GM19438 (cell line): ENCODE measurements around the gene TOE1.

Experiments used
- ATAC-seq: cut with Tn5 transposase; IDR thresholded peaks from one replicate; pipeline ENCODE4 v1.9.1; 2021; ENCODE audit warnings: low read depth; ENCODE audit not compliant: unreplicated experiment

The TOE1 gene

DNA sequence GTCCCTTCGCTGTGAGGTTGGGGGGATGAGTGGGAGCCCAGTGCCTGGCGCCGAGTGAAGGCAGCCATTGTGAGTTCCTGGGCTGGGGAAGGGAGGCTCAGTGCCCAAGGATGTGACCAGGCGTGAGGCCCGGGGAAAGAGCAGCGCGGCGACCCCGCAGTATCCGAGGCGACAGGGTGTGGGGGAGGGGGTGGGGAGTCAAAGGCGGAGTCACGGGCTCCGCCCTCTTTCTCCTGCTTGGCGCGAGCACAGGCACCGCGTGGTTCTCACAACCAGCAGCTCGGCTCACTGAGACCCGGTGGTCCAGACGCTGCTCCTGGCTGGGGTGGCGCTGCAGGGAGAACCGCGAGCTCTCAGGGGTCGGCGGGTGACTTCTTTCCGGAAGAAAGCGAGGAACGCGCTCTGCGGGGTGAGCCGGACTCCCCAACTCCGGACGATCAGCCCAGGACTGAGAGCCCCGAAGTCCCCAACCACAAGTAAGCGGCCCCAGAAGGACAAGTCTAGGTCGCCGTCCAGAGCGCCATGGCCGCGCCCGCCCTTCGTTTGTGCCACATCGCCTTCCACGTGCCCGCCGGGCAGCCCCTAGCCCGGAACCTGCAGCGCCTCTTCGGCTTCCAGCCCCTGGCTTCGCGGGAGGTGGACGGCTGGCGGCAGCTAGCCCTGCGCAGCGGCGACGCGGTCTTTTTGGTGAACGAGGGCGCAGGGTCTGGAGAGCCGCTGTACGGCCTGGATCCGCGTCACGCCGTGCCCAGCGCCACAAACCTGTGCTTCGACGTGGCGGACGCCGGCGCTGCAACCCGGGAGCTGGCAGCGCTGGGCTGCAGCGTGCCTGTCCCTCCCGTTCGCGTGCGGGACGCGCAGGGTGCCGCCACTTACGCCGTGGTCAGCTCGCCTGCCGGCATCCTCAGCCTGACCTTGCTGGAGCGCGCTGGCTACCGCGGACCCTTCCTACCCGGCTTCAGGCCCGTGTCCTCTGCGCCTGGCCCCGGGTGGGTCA is 13.0 kb upstream of the TOE1 start, which contains the start of gene HPDL:
TSS of gene HPDL (plus strand) at position 269 of the 997 bp plus-strand sequence. CDS start at position 523, 254 bp downstream.
- no peak for ATAC-seq

DNA sequence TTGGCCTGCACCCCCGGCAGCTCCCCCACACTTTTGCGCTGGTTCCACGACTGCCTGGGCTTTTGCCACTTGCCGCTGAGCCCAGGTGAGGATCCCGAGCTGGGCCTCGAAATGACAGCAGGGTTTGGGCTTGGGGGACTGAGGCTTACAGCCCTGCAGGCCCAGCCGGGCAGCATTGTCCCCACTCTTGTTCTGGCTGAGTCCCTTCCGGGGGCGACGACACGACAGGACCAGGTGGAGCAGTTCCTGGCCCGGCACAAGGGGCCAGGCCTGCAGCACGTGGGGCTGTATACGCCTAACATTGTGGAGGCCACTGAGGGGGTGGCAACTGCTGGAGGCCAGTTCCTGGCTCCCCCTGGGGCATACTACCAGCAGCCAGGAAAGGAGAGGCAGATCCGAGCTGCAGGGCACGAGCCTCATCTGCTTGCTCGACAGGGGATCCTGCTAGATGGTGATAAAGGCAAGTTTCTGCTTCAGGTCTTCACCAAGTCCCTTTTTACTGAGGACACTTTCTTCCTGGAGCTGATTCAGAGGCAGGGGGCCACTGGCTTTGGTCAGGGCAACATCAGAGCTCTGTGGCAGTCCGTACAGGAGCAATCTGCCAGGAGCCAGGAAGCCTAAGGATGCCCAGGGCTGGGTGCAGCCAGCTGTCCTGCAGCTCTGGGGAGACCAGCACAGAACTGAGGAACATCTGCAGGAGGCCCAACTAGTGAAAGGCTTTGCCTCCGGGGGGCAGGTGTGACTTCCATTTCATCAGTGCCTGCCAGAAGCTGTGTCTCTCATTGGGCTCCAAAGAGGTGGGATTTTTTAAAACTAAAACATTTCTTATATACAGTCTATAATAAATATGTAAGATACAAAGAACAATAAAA is 12.1 kb upstream of the TOE1 start:
- ATAC-seq: no peak

DNA sequence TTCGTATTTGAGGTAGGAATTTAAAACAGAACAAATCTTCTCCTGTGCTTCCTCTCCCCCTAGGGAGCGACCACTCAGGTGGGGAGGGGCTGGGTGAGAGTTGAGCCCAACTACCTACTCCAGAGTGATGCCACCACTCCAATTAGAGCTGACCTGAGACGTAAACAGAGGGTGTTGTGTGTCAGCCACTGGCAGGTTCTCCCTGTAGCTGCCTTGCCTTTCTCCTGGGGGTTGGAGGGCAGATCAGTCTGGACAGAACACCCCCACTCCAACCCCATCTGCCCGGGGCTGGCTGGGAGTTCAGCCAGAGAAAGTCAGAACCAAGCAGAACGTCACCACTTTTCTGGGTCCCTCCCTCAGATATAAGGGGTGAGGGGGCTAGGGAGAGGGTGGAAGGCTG is 11.3 kb upstream of the TOE1 start:
- no peak for ATAC-seq

DNA sequence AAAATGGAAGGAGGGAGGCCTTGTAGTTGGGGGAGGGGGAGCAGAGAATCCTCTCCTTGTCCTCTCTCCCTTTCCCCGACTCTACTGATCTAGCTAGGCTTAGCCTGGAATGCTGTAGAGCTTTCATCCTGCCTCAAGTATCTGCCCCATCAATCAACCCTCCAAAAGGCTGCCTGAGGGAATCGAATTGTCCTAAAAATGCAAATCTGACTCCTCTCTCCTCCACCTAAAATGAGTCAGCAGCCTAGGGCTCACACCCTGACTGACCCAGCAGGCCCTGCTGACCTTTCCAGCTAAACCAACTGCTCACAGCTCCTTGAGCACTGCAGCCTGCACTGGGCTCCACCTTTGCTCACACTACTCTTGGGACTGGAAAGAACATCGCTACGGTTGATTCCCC is 10.5 kb upstream of the TOE1 start:
- ATAC-seq: no peak

DNA sequence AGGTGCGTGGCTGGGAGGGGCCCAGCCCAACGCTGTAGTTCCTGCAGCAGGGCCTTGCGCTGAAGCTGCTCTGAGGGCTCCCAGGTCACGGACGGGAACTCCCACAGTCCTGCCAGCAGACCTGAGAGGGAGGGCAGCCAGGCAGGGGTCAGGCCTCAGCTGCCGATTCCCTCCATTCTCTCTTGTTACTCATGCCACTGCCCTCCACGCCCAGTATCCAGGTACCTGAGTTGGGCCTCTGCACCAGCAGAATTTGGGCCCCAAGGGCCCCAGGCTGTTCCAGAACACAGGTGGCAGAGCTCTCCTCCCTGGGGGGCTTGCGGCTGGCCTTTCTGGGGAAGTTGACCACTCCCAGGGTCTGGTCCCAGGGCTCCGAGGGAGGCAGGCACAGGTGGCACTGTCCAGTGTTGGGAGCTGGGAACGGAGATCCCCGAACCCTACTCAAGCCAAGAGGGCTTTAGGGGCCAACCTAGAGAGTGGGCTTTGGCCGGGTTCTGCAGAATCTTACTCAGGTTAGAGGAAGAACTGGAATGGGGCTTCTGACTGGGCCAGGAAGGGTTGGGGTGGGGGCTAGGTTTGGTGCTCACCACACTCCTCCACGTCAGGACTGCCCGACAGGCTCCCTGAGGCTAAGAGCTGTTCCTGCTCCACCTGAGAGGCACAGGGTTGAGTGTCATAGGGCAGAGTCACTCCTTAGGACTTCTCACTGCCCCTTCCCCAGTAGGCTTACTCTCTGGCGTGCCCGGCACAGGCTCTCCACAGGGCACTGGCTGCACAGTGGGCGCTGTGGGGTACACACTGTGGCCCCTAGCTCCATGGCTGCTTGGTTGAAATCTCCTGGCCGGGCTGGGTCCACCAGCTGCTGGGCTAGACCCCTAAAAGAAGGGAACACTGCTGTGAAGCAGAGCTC is 8.3 kb upstream of the TOE1 start:
- ATAC-seq: no peak

DNA sequence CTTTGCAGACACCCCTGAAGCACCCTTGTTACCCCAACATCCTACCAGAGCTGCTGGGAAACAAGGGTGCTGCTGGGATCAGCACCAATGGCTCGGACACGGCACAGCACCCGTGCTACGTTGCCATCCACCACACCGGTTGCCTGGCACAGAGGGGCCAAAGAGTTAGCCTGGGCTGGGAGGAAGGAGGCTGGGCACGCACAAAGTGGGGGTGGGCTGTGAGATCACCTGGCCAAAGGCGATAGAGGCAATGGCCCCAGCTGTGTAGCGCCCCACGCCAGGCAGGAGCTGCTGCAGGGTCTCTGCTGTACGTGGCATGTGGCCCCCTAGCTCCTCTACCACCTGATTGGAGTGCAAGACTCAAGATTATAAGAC is 7.6 kb upstream of the TOE1 start:
- no peak for ATAC-seq

DNA sequence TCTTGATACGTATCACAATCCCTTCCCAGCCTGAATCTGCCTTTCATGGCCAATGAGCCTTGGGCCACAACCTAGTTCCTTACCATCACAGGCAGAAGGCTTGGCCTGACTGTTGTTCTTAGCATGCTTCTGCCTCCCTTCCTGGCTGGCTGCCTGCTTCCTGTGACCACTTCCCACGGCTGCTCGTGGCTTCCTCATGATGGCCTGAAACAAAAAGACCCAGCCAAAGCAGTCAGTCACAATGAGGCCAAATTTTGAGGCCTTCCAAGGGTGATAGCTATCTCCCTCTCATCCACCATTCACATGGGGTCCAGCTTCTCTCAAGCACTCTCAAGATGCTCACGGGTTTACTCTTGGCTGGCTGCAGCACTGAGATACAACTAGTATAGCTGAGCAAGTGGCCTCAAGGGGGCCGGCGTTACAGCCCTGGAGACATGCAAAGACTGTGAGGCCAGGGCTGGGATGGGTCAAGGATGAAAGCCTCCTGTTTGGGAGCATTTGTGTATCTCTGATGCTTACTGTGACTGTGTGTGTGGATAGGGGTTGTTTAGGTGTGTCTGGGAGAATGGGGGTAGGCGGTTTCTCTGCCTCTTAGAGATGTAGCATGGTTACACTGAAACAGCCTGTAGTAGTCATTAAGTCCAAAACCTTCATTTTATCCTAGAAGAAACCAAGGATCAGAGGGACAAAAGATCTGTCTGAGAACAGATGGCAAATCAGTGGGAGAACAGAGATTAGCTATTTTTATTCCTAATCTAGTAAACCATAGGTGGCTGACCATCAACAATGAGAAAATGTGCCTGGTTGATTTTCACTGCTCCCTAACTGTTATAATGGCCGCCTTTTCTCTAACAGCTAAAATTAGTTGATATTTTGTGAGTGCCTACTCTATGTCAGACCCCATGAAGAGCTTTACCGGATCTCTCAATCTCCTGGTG is 5.4 kb upstream of the TOE1 start:
- ATAC-seq: no peak

DNA sequence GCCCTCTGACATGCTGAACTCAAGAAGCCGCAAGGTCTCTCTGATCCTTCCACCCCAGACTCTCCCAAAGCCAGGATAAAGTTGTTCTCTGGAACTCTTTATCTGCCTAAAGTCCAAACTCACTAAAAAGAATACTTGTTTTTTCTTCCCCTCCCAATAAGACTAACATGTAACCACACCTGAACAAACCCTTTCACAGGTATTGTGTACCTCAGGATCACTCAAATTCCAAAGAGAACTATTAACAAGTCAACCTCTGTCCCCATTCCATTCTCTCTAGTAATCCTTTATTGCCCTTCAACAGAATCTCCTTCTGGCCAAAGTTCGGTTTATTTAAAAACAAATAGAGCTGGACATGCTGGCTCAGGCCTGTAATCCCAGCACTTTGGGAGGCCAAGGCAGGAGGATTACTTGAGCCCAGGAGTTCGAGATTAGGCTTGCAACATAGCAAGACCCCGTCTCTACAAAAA is 4.1 kb upstream of the TOE1 start:
- no peak for ATAC-seq

DNA sequence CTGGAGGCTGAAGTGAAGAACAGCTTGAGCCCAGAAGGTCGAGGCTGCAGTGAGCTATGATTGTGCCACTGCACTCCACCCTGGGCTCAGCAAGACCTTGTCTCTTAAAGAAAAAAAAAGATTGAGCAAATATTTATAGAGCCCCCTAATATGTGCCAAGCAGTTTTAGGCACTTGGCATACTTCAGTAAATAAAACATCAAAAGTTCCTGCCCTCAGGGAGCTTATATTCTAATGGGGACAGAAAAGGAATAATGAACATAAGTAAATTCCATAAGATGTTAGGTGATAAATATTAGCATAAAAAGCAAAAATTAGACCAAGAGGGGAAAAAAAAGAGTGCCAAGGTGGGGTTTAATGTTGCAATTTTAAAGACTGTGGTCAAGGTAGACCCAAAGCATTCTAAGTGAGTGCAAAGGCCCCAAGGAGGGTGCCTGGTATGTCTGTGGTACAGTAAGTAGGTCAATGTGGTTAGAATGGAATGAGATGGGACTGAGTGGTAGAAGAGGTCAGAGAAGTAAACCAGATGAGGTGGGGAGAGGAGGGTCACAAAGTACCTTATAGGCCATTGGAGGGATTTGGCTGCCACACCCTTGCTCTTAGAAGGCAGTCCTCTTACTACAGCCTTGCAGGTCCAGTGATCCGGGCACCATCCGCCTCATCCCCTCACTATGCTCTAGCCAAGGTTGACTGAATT is 2.2 kb upstream of the TOE1 start:
- ATAC-seq: no peak

DNA sequence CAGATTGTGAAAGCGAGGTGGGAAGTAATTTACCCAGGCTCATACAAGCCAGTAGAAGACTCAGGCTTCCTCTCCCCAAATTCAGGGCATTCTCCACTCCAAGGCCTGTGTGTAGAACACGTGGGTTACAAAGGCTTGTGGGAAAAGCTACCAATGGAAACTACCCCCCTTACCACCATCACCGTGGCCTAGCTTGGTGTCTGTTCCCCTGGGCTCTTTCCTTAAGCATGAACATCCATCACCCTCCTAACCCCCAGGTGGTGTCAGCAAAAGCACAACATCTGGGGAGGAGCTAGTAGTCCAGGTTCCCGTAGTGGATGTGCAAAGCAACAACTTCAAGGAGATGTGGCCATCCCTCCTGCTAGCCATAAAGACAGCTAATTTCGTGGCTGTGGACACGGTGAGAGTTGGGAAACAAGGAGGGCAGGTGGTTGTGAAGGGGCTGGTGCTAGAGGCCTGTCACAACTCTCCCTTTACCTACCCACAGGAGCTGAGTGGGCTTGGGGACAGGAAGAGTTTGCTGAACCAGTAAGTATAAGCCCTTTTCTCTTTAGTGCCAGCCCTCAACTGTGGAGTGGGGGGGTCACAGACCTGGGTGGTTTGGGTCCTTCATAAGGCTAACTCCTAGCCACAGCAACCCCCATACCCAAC is 971 bp downstream of the TOE1 start:
- no peak for ATAC-seq

DNA sequence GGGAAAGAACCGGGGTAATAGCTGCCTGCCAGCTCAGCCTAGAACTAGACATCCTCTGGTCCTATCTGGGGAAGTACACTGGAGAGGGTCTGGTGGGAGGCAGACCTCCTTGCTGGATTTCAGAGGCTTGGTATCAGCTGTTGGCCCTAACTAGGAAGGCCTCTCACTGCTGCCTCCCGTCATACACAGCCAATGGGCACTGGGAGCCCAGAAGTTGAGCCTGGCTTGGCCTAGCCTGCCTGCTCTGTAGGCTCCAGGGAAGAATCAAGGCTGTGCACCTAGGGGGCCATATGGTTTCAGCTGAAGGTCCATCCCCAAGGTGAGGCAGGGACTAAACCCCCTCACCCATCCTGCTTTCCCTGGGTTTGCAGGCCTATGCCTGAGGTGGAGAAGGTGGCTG is 4.5 kb downstream of the TOE1 start:
- ATAC-seq: no peak

DNA sequence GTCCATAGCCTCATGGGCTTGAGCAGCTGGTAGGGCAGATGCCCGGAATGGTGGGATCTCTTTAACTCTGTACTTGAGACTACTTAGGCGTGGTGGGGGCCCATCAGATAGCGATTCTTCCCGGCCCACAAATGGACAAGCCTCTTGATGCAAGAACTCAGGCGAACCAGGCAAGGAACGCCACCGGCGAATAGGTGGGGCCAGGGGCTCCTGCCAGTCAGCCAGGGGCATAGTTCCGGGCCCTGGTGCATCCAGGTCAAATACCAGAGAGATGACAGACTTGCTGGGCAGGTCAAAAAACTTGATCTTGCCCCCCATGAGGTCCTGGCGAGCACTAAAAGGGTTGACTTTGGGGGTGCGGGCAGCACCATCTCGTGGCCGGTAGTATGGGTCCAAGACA is 5.0 kb downstream of the TOE1 start:
- no peak for ATAC-seq

DNA sequence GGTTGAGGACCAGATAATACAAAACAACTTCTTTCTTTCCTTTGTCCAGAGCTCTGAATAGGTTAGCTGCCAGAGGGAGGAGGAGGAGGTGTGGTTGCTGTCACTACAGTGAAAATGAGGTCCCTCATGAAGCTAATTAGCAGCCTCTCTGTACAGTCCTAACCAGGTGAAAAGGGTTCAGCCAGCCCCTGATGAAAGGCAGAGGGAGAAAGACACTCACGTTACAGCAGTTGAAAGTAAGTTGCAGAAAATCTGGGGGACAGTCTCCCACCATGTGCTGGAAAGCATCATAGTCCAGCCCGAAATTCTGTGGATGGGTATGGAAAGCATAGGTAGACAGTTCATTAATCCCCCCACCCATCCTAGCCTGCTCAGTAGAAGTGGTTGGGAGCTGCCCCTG is 6.5 kb downstream of the TOE1 start:
- no peak for ATAC-seq

DNA sequence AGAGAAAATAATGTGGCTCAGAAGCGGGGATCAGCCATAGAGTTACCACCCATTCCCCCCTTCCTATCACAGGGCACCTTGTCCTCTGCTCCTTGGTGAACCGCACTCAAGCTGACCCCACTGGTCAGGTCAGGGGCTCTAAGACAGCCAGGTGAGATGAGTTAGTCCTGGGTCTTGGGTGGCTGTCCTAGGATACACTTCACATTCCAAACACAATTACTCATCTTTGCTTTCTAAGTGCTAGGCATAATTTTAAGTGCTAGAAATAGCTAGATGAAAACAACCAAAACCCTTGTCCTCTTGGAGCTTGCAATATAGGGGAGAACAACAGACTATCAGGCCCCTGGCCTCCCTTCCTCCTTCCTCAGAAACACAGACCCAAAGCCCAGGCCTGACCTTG is 8.1 kb downstream of the TOE1 start:
- no peak for ATAC-seq

DNA sequence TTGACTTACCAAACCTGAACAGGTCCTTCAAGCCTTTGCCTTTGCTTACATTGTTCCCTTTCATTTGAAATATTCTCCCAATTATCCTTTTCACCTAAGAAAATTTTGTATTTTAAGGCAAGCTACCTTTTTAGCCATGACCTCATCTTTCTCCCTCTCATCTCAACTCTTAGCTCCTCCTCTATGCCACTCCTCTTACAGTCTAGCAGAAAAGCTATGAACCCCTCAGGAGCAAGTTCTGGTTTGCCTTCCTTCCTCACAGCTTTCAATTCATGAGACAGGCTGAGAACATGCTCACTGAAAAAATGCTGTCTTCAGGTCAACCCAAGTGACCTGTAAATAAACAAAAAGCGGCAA is 8.6 kb downstream of the TOE1 start:
- no peak for ATAC-seq

DNA sequence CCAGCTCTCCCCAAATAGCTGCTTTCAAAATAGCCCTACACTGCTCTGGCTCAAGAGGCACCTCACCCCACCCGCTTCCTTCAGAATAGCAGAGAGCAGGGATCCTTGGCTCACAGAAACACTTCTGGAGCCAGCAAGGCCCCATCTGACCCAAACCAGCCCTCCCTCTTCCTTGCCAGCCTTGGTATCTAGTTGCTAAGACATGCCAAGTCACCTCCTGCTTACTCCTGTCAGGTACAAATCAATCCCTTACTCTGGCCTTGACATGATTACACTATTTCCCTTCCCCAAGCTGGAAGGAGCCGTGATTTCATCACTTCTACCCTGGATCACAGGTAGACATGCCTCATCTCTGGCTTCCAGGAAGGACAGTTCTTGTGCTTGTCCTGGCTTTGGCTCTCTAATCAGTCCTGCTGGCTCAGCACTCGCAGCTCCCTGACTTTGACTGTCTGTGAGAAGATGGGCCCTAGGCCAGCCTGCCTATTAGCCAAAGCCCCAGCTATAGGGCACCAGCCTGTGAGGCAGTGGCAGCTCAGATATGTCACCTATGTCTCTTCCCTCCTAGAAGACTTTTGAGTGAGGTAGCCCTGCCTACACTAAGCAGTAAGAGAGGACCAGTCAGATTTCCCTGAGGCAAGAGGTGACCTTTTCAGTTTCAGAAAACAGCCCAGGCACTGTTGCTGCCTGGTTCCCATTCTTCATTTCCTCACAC is 9.2 kb downstream of the TOE1 start:
- no peak for ATAC-seq

DNA sequence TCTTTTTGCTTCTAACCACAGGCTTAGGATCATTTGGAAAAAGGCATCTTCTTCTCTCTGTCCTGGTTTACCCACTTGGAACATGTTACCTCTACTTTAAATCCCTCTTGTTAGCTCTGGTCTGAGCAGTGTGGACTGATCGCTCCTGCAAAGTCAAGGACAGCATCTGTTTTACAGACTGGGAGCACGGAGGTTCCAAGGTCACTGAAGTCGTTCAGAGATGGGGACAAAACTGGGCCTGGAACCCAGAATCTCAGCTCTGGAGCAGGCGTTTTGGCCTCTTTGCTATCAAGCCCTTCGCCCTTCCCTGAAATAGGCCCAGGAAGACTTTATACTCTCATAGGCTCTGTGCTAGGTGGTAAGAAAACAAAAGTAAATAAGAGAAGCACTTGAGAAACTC is 11.5 kb downstream of the TOE1 start:
- ATAC-seq: no peak

DNA sequence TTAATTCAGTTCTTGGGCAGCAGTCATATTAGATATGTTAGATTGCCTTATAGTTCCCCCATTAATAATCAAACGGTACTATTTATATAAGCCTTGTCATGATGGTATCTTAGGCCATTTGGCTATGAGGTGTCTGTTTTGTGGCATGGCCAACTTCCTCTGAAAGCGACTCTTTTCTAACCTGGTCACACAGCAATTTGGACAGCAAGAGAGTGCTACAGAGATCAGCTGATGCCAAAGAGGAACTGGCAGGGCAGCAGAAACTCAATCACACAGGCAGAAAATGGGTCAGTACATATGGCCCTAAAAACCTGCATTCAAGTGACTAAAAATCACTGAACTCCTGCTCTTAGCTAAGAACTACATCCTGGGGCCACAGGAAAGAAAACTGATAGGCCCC is 13.7 kb downstream of the TOE1 start:
- no peak for ATAC-seq
